Type B pancreatic cell (in vitro differentiated cells): ENCODE measurements around the gene ZNF217. TPM values are rescaled to one million over a fixed set of nuclear protein-coding genes. Genes with fewer than 3 reads are reported as not detected.
A peak's percentile ranks its signal among the peaks of the same experiment; 100 is the strongest.
"Not testable (repeated sequence)": the region's sequence is repeated elsewhere in the genome, so short reads cannot be mapped to it uniquely, and the experiment has no call there.

Experiments used
- DNase-seq: peaks from one replicate; pipeline ENCODE4 v3.0.0; 2021; ENCODE audit warnings: mixed read lengths; ENCODE audit not compliant: unreplicated experiment; ENCODE audit errors: extremely low spot score
- H3K27ac Mint-ChIP-seq: 2 replicates; pipeline ENCODE4 v1.8.0; 2021; ENCODE audit warnings: mild to moderate bottlenecking, mixed read lengths
- H3K27me3 Mint-ChIP-seq: 2 replicates; pipeline ENCODE4 v1.8.0; 2021; ENCODE audit warnings: mixed read lengths
- H3K36me3 Mint-ChIP-seq: 2 replicates; pipeline ENCODE4 v1.8.0; 2021; ENCODE audit warnings: mixed read lengths
- H3K4me1 Mint-ChIP-seq: one replicate; pipeline ENCODE4 v1.8.0; 2021; ENCODE audit warnings: mixed read lengths; ENCODE audit not compliant: unreplicated experiment
- H3K4me3 Mint-ChIP-seq: 2 replicates; pipeline ENCODE4 v1.8.0; 2021; ENCODE audit warnings: mild to moderate bottlenecking, mixed read lengths
- H3K9me3 Mint-ChIP-seq: 2 replicates; pipeline ENCODE4 v1.8.0; 2021; ENCODE audit warnings: mixed read lengths
- CTCF ChIP-seq: fragments of 200-600 bp; sonication (generic); conservative IDR thresholded peaks from 2 replicates; pipeline ENCODE4 v1.5.0; 2021; ENCODE audit warnings: antibody characterized with exemption, mild to moderate bottlenecking
- total RNA-seq: library from RNA; stranded (reverse); gene quantifications from 2 replicates; pipeline ENCODE4 v1.2.1, GENCODE V29; 2021; ENCODE audit warnings: low replicate concordance

Gene ZNF217
- total RNA-seq, 1 donor from 2014 or later = 32.8 TPM

DNA sequence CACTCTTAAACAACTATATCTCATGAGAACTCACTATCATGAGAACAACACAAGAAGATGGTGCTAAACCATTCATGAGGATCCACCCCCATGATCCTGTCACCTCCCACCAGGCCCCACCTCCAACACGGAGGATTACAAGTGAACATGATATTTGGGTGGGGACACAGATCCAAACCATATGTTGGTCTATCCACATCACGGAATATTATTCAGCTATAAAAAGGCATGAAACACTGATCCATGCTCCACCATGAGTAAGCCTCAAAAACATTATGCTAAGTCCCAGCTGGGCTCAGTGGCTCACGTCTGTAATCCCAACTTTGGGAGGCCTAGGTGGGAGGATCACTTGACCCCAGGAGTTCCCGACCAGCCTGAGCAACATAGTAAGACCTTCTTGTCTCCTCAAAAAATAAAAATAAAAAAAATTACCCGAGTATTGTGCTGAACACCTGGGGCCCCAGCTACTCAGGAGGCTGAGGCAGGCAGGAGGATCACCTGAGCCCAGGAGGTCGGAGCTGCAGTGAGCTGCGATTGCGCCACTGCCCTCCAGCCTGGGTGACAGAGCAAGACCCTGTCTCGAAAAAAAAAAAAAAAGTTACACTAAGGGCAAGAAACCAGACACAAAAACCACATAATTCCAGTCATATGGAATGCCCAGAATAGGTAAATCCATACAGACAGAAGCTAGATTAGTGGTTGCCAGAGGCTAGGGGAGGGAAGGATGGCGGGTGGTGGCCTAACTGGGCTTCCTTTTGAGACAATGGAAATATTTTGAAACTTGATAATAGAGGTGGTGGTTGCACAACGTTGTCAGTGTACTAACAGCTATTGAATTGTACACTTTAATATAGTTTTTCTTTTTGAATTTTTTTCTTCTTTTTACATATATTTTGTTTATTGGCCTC is 43.1 kb downstream of the ZNF217 start:
- Mint-ChIP-seq H3K27me3 (no peaks in the 10 kb centered on the region), H3K4me1 (peaks cover 14% of the 10 kb centered on the region), H3K4me3 (no peak overlapping the region), H3K9me3 (no peaks in the 10 kb centered on the region), H3K27ac (no peak overlapping the region), H3K36me3 (no peaks in the 10 kb centered on the region)
- no peak for TF ChIP-seq CTCF
- no peak for DNase-seq

- no peak for DNase-seq
- Mint-ChIP-seq H3K4me1 (peaks cover 12% of the 10 kb centered on the region), H3K27me3 (no peaks in the 10 kb centered on the region), H3K36me3 (no peaks in the 10 kb centered on the region), H3K4me3 (no peak overlapping the region), H3K9me3 (no peaks in the 10 kb centered on the region), H3K27ac (peak overlapping the region; percentile 14)
- peak; percentile 95 for TF ChIP-seq CTCF
These were observed 45.9 kb downstream of the ZNF217 start for GRCh38 chr20:53547664-53548239.

DNA sequence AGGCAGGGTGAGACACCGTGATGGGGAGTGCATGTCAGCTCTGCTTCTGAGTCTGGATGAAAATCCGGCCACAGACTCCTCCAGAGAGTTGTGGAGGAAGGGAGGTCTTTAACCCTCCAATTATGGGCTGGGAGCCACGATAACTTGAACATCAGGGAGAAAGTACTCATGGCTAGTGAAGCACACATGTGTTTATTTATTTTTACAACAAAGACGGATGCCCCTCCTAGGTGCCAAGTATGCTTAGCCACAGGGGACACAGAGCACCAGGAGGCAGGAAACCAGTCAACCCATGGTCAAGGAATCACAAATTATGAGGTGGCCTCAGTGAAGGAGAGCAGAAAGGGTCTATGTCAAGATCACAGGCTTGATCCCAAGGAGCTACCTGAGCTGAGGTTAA is 54.1 kb downstream of the ZNF217 start:
- DNase-seq = no peak
- H3K27ac Mint-ChIP-seq = peak overlapping the region; percentile 51
- H3K27me3 Mint-ChIP-seq = no peaks in the 10 kb centered on the region
- no peaks in the 10 kb centered on the region for H3K4me1 Mint-ChIP-seq
- H3K4me3 Mint-ChIP-seq = no peak overlapping the region
- no peaks in the 10 kb centered on the region for H3K36me3 Mint-ChIP-seq
- no peaks in the 10 kb centered on the region for H3K9me3 Mint-ChIP-seq
- TF ChIP-seq CTCF = no peak

DNA sequence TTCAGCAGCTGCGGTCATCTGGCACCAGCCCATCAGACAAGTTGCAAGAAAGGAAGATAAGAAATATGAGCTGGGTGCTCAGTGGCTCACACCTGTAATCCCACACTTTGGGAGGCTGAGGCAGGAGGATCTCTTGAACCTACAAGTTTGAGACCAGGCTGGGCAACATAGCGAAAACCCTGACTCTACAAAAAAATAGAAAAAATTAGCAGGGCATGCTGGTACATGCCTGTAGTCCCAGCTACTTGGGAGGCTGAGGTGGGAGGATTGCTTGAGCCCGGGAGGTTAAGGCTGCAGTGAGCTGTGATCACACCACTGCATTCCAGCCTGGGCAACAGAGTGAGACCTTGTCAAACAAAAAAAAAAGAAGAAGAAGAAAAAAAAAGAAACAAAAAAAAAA is 57.3 kb downstream of the ZNF217 start:
- H3K4me3 Mint-ChIP-seq, H3K9me3 Mint-ChIP-seq, H3K27ac Mint-ChIP-seq, H3K27me3 Mint-ChIP-seq, DNase-seq, H3K4me1 Mint-ChIP-seq, H3K36me3 Mint-ChIP-seq: not testable (repeated sequence)

DNA sequence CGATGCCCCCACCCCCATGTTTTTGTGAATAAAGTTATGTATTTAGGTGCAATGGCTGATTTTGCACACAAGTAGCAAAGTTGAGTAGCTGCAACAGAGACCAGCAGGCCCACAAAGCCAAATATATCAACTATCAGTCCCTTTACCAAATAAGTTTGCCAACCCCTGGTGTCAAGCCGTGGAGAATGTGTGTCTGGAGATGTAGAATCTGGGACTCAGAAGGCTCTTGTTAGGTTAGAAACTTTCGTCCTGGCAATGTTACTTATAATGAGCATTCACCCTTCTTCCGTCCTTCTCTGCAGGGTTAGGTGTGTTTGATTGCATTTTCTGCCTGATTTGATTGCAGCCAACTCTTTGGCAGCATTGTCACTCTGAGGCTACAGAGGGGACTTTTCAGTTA is 57.8 kb downstream of the ZNF217 start:
- H3K4me3 Mint-ChIP-seq = no peak overlapping the region
- no peaks in the 10 kb centered on the region for H3K36me3 Mint-ChIP-seq
- DNase-seq = no peak
- no peak overlapping the region for H3K27ac Mint-ChIP-seq
- no peaks in the 10 kb centered on the region for H3K27me3 Mint-ChIP-seq
- H3K9me3 Mint-ChIP-seq = no peaks in the 10 kb centered on the region
- H3K4me1 Mint-ChIP-seq = no peaks in the 10 kb centered on the region
- no peak for TF ChIP-seq CTCF

DNA sequence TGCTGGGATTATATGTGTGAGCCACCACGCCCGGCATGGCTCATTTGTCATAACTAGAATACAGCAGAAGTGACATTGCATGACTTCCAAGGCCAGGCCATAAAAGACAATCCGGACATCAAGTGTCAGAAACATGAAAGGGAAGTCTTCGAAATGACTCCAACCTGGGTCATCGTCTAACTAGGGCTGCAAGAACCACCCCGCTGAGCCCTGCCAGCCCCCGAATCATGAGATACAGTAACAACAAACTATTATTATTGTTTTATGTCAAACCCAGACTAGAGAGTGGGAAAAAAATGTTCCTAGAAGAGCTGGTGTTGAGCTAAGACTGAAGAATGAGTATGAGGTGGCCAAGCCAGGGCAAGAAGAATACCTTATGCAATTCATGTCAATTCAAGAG is 59.6 kb downstream of the ZNF217 start:
- H3K36me3 Mint-ChIP-seq = no peaks in the 10 kb centered on the region
- DNase-seq = no peak
- no peaks in the 10 kb centered on the region for H3K4me1 Mint-ChIP-seq
- no peaks in the 10 kb centered on the region for H3K27me3 Mint-ChIP-seq
- H3K27ac Mint-ChIP-seq = no peak overlapping the region
- no peak for TF ChIP-seq CTCF
- H3K9me3 Mint-ChIP-seq = no peaks in the 10 kb centered on the region
- no peak overlapping the region for H3K4me3 Mint-ChIP-seq
